PC-3 (cell line): Measurements from ENCODE around the gene KDM4F. TPM values are rescaled to one million over a fixed set of nuclear protein-coding genes. Genes with fewer than 3 reads are reported as not detected.
"Not testable (repeated sequence)": the region's sequence is repeated elsewhere in the genome, so short reads cannot be mapped to it uniquely, and the experiment has no call there.

ENCODE experiments used
- ATAC-seq: fragments of 200-7000 bp; cut with Tn5 transposase; 2 replicates; pipeline ENCODE4 v1.9.1; 2020; ENCODE audit warnings: mild to moderate bottlenecking, moderate library complexity
- Bru-seq: library from RNA; stranded (reverse); fragments of 400-500 nt; gene quantifications from one replicate; lab custom pipeline; 2021; lab: Mats Ljungman, UMichigan
- BruChase-seq, 2 experiments: library from RNA; stranded (reverse); fragments of 400-500 nt; gene quantifications; one replicate each; lab custom pipeline; 2021; lab: Mats Ljungman, UMichigan
- BruUV-seq: library from RNA; stranded (reverse); fragments of 400-500 nt; replicated peaks from 2 replicates; lab custom pipeline; 2021; lab: Mats Ljungman, UMichigan
- CTCF ChIA-PET: fragments of 300-600 bp; sonication (Branson Sonifier 250); formaldehyde crosslinking; loops from one replicate; lab custom pipeline; 2022; ENCODE audit warnings: antibody characterized with exemption; lab: Charles Lee
- POLR2A ChIA-PET: fragments of 300-600 bp; sonication (Branson Sonifier 250); formaldehyde crosslinking; loops from one replicate; lab custom pipeline; 2022; ENCODE audit warnings: antibody characterized with exemption; ENCODE audit not compliant: unreplicated experiment; lab: Charles Lee
- DNase-seq: peaks from one replicate; pipeline ENCODE4 v3.0.0-alpha.2; 2015
- H2AFZ ChIP-seq: fragments of 300-600 bp; sonication (generic); 2 replicates; pipeline ENCODE4 v1.6.0; 2016; ENCODE audit warnings: antibody characterized with exemption, low read length
- H3F3A ChIP-seq: fragments of 300-600 bp; sonication (generic); one replicate; pipeline ENCODE4 v1.6.0; 2017; ENCODE audit warnings: antibody characterized with exemption, low read length, control low read depth, mild to moderate bottlenecking; ENCODE audit not compliant: unreplicated experiment
- H3K27ac ChIP-seq: fragments of 300-600 bp; sonication (generic); 2 replicates; pipeline ENCODE4 v1.5.1; 2016; ENCODE audit warnings: mild to moderate bottlenecking, low read length
- H3K27me3 ChIP-seq: fragments of 300-600 bp; sonication (generic); 2 replicates; pipeline ENCODE4 v1.6.1; 2016; ENCODE audit warnings: low read length, mixed read lengths
- H3K36me3 ChIP-seq: fragments of 300-600 bp; sonication (generic); 2 replicates; pipeline ENCODE4 v1.6.1; 2016; ENCODE audit warnings: low read depth, mixed run types, low read length, mixed read lengths
- H3K4me1 ChIP-seq: fragments of 300-600 bp; sonication (generic); 2 replicates; pipeline ENCODE4 v1.5.1; 2016; ENCODE audit warnings: low read length; ENCODE audit not compliant: insufficient read depth
- H3K4me2 ChIP-seq: fragments of 300-600 bp; sonication (generic); 2 replicates; pipeline ENCODE4 v1.6.0; 2016; ENCODE audit warnings: low read length
- H3K4me3 ChIP-seq: fragments of 300-600 bp; sonication (generic); 2 replicates; pipeline ENCODE4 v1.5.1; 2016; ENCODE audit warnings: mild to moderate bottlenecking, low read length, mixed read lengths
- H3K79me2 ChIP-seq: fragments of 300-600 bp; sonication (generic); 2 replicates; pipeline ENCODE4 v1.6.1; 2017; ENCODE audit warnings: low read length, mixed read lengths
- H3K9ac ChIP-seq: fragments of 300-600 bp; sonication (generic); 2 replicates; pipeline ENCODE4 v1.6.0; 2016; ENCODE audit warnings: mild to moderate bottlenecking, low read length
- H3K9me2 ChIP-seq: fragments of 300-600 bp; sonication (generic); replicated peaks from 2 replicates; pipeline ENCODE4 v1.6.1; 2016; ENCODE audit warnings: mixed run types, low read length, mixed read lengths
- H3K9me3 ChIP-seq: fragments of 300-600 bp; sonication (generic); 2 replicates; pipeline ENCODE4 v1.6.1; 2016; ENCODE audit warnings: low read length, mixed read lengths
- H4K20me1 ChIP-seq: fragments of 300-600 bp; sonication (generic); 2 replicates; pipeline ENCODE4 v1.6.1; 2016; ENCODE audit warnings: low read length, mixed read lengths
- CTCF ChIP-seq: fragments of 300-600 bp; sonication (generic); conservative IDR thresholded peaks from 2 replicates; pipeline ENCODE4 v1.5.1; 2017; ENCODE audit warnings: antibody characterized with exemption, low read depth, mild to moderate bottlenecking, low read length
- EZH2 ChIP-seq: fragments of 300-600 bp; sonication (generic); IDR thresholded peaks from one replicate; pipeline ENCODE4 v1.6.1; 2017; ENCODE audit warnings: antibody characterized with exemption, mild to moderate bottlenecking, low read length; ENCODE audit not compliant: unreplicated experiment
- EZH2phosphoT487 ChIP-seq: fragments of 300-600 bp; sonication (generic); IDR thresholded peaks from 2 replicates; pipeline ENCODE4 v1.6.1; 2018; ENCODE audit warnings: mild to moderate bottlenecking, antibody characterized with exemption, low read length, borderline replicate concordance
- intact Hi-C: fragments of 100-400 bp; cut with micrococcal nuclease; formaldehyde crosslinking; loops from 2 replicates; pipeline ENCODE4 v1.9.0; 2023
- long read RNA-seq: library from polyadenylated mRNA; unstranded; transcript quantifications from one replicate; pipeline ENCODE4 v2.0.0, GENCODE V29; 2021; ENCODE audit not compliant: unreplicated experiment
- total RNA-seq: library from RNA; depleted of rRNA; stranded (reverse); fragments of >200 nt; gene quantifications from 2 replicates; pipeline ENCODE4 v1.2.3, GENCODE V29; 2014; rRNA removed

The KDM4F gene
- total RNA-seq (not detected in 2 replicates), Bru-seq, nascent RNA (not detected), BruChase-seq, experiment 1, labeled RNA remaining after a 6-hour chase (not detected), BruChase-seq, experiment 2, labeled RNA remaining after a 2-hour chase (not detected)
- long read RNA-seq: 0 reads

- H3K9ac ChIP-seq, DNase-seq, H3K4me3 ChIP-seq, BruUV-seq, H3F3A ChIP-seq, POLR2A ChIA-PET, H3K9me2 ChIP-seq, H3K27ac ChIP-seq, H2AFZ ChIP-seq, intact Hi-C loops, H4K20me1 ChIP-seq, ATAC-seq, H3K9me3 ChIP-seq, H3K4me1 ChIP-seq, H3K36me3 ChIP-seq, H3K79me2 ChIP-seq, H3K4me2 ChIP-seq, CTCF ChIA-PET: not testable (repeated sequence)
- H3K27me3 ChIP-seq: peaks cover 53% of the 10 kb centered on the region
These were observed at the start of gene KDM4F for GRCh38 chr11:95049122-95049521. Gene KDM4F (plus strand): TSS chr11:95049422.

GRCh38 chr11:95003716-95004115, 45.5 kb upstream of the KDM4F start:
- no peak for TF ChIP-seq CTCF
- no peak for TF ChIP-seq EZH2phosphoT487
- TF ChIP-seq EZH2: no peak
- no peaks in the 10 kb centered on the region for H3K27me3 ChIP-seq
- no peaks in the 10 kb centered on the region for H3K36me3 ChIP-seq
- H3K9me2 ChIP-seq: no peaks in the 10 kb centered on the region
- H2AFZ ChIP-seq: no peak overlapping the region
- DNase-seq (no peak), ATAC-seq (no peak)
- H3K27ac ChIP-seq: no peak overlapping the region
- ChIA-PET POLR2A (interaction anchor here (0.8 kb wide), 1 partner anchor 1154 kb away, joined by 6 read pairs; the partner anchor contains the start of gene VSTM5), CTCF (no interaction called here)
- intact Hi-C loops: no loop called here
- peaks cover 14% of the 10 kb centered on the region for H3K4me1 ChIP-seq
- H3K9me3 ChIP-seq: no peaks in the 10 kb centered on the region
- no peaks in the 10 kb centered on the region for H3K79me2 ChIP-seq
- H3K4me2 ChIP-seq: peak overlapping the region; percentile 32
- no peak overlapping the region for H3K4me3 ChIP-seq
- no TSS peak for BruUV-seq
- no peaks in the 10 kb centered on the region for H4K20me1 ChIP-seq
- H3K9ac ChIP-seq: no peak overlapping the region
- H3F3A ChIP-seq: no peaks in the 10 kb centered on the region

GRCh38 chr11:95005642-95006041, 43.6 kb upstream of the KDM4F start:
- no peak overlapping the region for H3K4me3 ChIP-seq
- H3K79me2 ChIP-seq: no peaks in the 10 kb centered on the region
- no TSS peak for BruUV-seq
- ChIA-PET CTCF (no interaction called here), POLR2A (interaction anchor here (0.7 kb wide), 1 partner anchor 820 kb away, joined by 5 read pairs; no protein-coding TSS in a partner anchor)
- H4K20me1 ChIP-seq: no peaks in the 10 kb centered on the region
- DNase-seq: no peak
- TF ChIP-seq CTCF: no peak
- no peak for TF ChIP-seq EZH2phosphoT487
- TF ChIP-seq EZH2: no peak
- no peak for ATAC-seq
- H3K4me2 ChIP-seq: no peak overlapping the region
- no peaks in the 10 kb centered on the region for H3K9me2 ChIP-seq
- peaks cover 14% of the 10 kb centered on the region for H3K4me1 ChIP-seq
- no peak overlapping the region for H3K9ac ChIP-seq
- H3K36me3 ChIP-seq: no peaks in the 10 kb centered on the region
- no peak overlapping the region for H2AFZ ChIP-seq
- H3K27ac ChIP-seq: no peak overlapping the region
- H3K27me3 ChIP-seq: peaks cover 12% of the 10 kb centered on the region; the same call in 1 of the 2 replicates
- H3F3A ChIP-seq: no peaks in the 10 kb centered on the region
- intact Hi-C loops: no loop called here
- H3K9me3 ChIP-seq: no peaks in the 10 kb centered on the region
